Skin epidermis (tissue), 12 donors: ENCODE results near the gene DNAH14.
"Not testable (repeated sequence)": the region's sequence is repeated elsewhere in the genome, so short reads cannot be mapped to it uniquely, and the experiment has no call there.

ENCODE experiments used
- H3K27ac ChIP-seq, 21 experiments: fragments of 200-600 bp; sonication (generic) in 11 of 21; one replicate each; pipeline ENCODE4 v1.5.0; 2020; ENCODE audit warnings: mild to moderate bottlenecking in 3 of 21, inconsistent platforms in 2 of 21, moderate library complexity in 2 of 21
- H3K4me3 ChIP-seq, 7 experiments: fragments of 200-600 bp; sonication (generic) in 2 of 7; one replicate each; pipeline ENCODE4 v1.5.0; 2020; ENCODE audit warnings: inconsistent platforms in 2 of 7, mild to moderate bottlenecking in 2 of 7, moderate library complexity in 1 of 7

Gene DNAH14

DNA sequence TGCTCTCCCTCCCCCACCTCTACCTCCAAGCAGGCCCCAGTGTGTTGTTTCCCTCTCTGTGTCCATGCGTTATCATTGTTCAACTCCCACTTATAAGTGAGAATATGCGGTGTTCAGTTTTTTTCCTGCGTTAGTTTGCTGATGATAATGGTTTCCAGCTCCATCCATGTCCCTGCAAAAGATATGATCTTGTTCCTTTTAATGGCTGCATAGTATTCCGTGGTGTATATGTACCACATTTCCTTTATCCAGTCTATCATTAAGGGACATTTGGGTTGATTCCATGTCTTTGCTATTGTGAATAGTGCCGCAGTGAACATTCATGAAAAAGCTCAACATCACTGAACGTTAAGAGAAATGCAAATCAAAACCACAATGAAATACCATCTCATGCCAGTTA is 58.6 kb downstream of the DNAH14 start:
- no peak overlapping the region for H3K27ac ChIP-seq
- no peak overlapping the region for H3K4me3 ChIP-seq

DNA sequence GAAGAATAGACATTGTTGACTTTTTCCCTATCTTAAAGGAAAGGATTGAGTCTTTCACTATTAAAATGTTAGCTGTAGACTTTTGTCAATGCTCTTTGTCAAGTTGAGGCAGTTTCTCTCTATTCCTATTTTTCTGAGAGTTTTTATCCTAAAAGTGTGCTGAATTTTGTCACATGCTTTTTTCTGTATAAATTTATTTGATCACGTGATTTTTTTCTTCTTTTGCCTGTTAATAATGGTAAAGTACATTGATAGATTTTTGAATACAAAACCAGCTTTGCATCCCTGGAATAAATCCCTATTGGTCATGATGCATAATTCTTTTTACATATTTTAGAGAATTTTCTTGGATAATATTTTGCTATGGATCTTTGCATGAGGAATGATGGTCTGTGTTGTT is 60.1 kb downstream of the DNAH14 start:
- no peak overlapping the region for H3K27ac ChIP-seq

DNA sequence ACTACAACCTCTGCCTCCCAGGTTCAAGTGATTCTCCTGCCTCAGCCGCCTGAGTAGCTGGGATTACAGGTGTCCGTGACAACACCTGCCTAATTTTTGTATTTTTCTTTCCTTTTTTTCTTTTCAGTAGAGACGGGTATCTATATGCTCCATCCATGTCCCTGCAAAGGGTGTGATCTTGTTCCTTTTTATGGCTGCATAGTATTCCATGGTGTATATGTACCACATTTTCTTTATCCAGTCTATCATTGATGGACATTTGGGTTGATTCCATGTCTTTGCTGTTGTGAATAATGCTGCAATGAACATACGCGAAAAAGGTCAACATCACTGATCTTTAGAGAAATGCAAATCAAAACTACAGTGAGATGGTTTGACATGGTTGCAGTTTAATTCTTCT is 62.1 kb downstream of the DNAH14 start:
- H3K27ac ChIP-seq, result not testable (repeated sequence)

More for the DNA sequence above, 60.1 kb downstream of the DNAH14 start:
- no peak overlapping the region for H3K4me3 ChIP-seq

DNA sequence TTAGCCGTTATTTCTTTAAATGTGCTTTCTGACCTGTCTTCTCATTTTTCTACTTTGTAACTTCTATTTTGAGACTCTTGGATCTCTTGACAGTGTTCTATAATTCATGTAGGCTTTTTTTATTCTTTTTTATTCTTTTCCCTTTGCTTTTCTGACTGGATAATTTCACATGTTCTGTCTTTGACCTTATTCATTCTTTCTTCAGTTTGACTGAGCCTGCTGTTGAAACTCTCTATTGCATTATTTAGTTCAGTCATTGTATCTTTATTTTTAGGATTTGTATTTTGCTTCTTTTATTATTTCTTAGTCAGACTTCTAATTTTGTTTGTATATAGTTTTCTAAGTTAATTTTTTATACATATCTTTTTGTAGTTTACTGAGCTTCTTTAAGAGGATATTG is 66.1 kb downstream of the DNAH14 start:
- H3K4me3 ChIP-seq, result no peak overlapping the region

More for the DNA sequence above, 62.1 kb downstream of the DNAH14 start:
- not testable (repeated sequence) for H3K4me3 ChIP-seq

DNA sequence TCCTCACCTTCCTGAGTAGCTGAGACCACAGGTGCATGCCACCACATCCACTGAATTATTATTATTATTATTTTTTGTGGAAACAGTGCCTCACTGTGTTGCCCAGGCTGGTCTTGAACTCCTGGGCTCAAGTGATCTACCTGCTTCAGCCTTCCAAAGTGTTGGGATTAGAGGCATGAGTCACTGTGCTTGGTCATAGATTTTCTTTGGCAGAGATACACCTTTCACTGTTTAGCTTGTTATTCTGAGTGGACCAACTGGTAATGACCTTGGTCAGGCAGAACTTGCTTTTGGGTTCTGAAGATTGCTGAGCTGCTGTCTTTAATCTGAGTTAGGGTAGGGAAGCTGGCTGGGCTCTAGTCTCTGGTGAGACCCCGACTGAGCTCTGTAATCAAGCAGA is 66.8 kb downstream of the DNAH14 start:
- H3K4me3 ChIP-seq, result no peak overlapping the region
- H3K27ac ChIP-seq, result no peak overlapping the region

More for the DNA sequence above, 66.1 kb downstream of the DNAH14 start:
- no peak overlapping the region for H3K27ac ChIP-seq

DNA sequence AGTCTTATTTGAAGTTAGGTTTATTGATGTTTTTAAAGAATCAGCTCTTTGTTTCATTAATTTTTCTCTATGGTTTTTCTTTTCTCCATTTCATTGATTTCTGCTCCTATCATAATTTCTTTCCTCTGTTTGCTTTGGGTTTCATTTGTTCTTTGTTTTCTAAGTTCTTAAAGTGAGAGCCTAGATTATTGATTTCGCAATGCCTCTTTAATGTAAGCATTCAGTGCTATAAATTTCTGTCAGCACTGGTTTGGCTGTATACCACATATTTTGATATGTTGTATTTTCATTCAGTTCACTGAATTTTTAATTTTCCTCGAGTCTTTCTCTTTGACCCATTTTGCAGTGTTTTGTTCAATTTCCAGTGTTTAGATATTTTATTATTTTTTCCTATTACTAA is 68.7 kb downstream of the DNAH14 start:
- Histone ChIP-seq H3K4me3 (no peak overlapping the region), H3K27ac (no peak overlapping the region)

DNA sequence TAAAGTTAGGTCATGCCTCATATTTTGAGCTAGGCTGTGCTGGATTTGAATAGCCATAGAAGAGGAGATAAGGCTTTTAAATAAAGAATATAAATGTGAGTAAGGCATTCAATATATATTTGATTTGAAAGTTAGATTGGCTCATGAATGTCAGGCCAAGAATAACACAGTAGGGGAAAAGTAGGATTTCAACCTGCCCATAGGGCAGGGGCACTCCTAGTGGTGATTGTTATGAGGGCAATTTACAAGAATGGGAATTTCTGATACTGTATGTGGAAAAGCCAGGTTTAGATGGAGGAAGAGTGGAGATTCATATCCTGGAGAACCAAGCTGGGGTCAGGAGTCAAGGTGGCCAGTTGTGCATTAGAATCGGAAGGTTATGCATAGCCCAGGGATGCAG is 74.9 kb downstream of the DNAH14 start:
- H3K27ac ChIP-seq, result no peak overlapping the region
- no peak overlapping the region for H3K4me3 ChIP-seq

DNA sequence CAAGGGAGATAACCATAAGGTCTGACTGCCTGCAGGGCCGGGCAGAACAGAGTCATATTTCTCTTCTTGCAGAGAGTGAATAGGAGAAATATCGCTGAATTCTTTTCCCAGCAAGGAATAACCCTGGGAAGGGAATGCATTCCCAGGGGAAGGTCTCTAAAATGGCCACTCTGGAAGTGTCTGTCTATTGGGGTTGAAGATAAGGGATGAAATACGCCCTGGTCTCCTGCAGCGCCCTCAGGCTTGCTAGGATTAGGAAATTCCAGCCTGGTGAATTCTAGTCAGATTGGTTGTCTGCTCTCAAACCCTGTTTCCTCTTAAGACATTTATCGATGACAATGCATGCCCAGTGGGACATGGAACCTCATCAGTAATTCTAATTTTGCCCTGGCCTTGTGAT is 76.9 kb downstream of the DNAH14 start:
- H3K27ac ChIP-seq, H3K4me3 ChIP-seq: not testable (repeated sequence)

DNA sequence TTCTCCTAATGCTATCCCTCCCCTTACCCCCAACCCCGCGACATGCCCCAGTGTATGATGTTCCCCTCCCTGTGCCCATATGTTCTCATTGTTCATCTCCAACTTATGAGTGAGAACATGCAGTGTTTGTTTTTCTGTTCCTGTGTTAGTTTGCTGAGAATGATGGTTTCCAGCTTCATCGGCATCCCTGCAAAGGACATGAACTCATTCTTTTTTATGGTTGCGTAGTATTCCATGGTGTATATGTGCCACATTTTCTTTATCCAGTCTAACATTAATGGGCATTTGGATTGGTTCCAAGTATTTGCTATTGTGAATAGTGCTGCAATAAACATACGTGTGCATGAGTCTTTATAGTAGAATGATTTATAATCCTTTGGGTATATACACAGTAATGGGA is 78.6 kb downstream of the DNAH14 start:
- H3K27ac ChIP-seq, H3K4me3 ChIP-seq: not testable (repeated sequence)

DNA sequence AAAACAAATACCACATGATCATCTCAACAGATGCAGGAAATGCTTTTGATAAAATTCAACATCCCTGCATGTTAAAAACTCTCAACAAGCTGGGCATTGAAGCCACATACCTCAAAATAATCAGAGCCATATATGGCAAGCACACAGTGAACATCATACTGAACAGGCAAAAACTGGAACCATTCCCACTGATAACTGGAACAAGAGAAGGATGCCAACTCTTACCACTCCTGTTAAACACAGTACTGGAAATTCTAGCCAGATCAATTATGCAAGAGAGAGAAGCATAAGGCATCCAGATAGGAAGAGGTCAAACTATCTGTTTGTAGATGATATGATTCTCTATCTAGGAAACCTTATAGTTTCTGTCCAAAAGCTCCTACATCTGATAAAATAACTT is 91.6 kb downstream of the DNAH14 start:
- Histone ChIP-seq H3K27ac (no peak overlapping the region), H3K4me3 (no peak overlapping the region)

DNA sequence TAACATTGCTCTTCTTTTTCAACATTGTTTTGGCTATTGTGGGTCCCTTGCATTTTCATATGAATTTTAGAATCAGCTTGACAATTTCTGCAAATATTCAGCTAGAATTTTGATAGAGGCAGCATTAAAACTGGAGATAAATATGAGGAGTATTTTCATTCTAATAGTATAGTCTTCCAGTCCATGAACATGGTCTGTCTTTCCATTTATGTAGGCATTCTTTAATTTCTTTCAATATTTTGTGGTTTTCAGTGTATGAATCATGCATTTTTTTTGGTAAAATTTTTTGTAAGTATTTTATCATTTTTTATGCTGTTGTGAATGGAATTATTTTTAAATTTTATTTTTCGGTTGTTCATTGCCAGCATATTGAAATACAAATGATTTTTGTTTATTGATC is 97.2 kb downstream of the DNAH14 start:
- Histone ChIP-seq H3K4me3 (no peak overlapping the region), H3K27ac (no peak overlapping the region)

DNA sequence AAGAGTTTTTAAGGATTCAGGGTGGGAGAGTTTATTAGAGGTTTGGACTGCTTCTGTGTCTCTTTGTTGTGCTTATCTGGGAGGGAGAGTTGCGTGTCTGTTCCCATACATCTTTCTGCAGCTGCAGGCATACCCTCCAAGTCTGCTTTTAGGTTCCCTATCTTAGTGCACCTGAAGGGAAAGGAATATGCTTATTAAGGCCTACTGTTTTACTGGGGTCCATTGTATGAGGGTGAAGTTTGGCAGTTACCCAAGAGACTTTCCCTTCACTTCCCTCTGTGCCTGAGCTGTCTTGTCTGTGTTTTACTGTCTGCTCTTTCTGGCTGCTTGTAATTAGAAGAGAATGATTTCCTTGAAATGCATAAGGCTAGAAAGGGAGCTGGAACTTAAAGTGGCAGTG is 107.0 kb downstream of the DNAH14 start:
- not testable (repeated sequence) for H3K27ac ChIP-seq

DNA sequence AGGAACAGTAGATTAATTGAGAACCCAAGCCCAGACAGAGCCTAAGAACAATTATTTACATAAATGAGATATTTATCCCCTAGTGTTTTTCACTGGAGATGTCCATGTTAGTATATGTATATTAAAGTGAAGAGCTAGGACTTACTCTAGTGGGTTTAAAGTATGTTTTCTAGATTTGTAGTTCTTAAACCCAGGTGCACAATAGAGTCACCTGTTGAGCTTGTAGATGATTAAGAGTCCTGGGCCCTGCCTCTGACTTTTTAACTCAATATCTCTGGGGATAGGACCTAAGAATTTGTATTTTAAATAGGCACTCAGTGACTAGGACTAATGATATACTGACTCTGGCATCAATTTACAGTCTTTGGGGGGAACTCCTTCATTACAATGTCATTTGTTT is 112.8 kb downstream of the DNAH14 start:
- no peak overlapping the region for H3K4me3 ChIP-seq
- H3K27ac ChIP-seq, result no peak overlapping the region

More for the DNA sequence above, 107.0 kb downstream of the DNAH14 start:
- not testable (repeated sequence) for H3K4me3 ChIP-seq

DNA sequence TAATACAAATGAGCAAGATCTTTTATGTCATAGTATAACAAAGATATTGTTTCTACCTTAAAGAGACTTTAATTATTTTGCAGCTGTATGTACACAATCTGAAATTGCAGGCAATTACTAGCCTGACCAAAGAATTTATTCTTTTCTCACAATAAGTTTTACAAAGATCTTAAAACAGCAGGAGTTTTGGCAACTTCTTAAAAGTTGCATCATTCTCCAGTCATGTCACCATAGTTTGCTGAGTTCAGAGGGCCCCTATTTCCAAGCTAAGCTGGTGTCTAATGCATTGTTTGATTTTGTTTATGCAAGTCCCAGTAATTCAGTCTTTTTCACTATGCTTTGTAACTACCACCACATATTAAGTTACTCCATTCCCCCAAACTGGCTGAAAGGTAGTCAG is 114.8 kb downstream of the DNAH14 start:
- no peak overlapping the region for H3K4me3 ChIP-seq
- no peak overlapping the region for H3K27ac ChIP-seq

DNA sequence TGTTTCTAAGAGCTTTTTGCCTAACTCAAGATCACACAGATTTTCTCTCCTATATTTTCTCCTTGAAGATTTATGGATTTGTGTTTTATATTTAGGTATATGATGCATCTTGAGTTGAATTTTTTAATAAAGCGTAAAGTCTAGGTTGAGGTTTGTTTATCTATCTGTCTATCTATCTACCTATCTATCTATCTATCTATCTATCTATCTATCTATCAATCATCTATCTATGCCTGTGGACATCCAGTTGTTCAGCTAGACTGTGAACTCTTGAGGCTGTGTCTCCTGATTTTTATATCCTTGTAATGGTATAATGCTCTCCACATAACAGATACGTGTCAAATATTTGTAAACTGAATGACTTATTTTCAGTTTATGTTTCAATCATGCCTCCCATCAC is 120.1 kb downstream of the DNAH14 start:
- Histone ChIP-seq H3K27ac (no peak overlapping the region), H3K4me3 (no peak overlapping the region)

DNA sequence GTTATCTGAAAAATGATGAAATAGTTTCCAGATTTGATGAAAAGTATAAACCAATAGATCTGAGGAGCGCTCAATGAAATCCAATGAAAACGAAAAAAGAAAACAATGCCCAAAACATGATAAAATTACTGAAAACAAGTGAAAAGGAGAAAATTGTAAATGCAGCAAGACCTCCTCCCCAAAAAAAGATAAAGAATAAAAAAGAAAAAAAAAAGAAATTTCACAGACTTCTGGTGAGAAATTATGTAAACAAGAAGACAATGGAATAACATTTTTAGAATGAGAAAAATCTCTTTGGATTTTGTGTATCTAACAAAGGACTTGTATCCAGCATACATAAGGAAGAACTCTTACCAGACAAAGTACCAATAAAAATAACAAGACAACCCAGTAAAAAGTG is 134.2 kb downstream of the DNAH14 start:
- Histone ChIP-seq H3K4me3 (no peak overlapping the region), H3K27ac (no peak overlapping the region)

DNA sequence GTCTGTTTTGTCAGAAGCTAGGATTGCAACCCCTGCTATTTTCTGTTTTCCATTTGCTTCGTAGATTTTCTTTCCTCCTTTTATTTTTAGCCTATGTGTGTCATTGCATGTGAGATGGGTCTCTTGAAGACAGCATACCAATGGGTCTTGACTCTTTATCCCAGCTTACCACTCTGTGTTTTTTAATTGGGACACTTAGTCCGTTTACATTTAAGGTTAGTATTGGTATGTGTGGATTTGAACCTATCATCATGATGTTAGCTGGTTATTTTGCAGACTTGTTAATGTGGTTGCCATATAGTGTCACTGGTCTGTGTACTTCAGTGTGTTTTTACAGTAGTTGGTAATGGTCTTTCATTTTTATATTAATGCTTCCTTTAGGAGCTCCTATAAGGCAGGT is 141.5 kb downstream of the DNAH14 start:
- Histone ChIP-seq H3K27ac (no peak overlapping the region), H3K4me3 (no peak overlapping the region)

DNA sequence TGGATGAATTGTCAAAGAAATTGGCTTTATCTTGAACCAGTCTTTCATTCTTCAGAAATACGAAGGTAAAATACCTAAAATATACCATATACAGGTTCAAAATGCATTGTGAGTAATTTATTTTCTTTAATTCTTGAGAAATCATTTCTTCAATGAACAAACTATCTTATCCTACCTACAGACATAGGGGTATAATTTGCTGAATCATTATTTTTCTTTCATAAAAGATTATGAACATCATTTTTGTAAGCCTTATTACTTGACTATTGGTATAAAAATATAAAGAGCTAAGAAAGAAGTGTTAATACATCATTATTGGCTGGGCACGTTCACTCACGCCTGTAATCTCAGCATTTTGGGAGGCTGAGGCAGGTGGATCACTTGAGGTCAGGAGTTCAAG is 167.7 kb downstream of the DNAH14 start:
- no peak overlapping the region for H3K27ac ChIP-seq
- no peak overlapping the region for H3K4me3 ChIP-seq

DNA sequence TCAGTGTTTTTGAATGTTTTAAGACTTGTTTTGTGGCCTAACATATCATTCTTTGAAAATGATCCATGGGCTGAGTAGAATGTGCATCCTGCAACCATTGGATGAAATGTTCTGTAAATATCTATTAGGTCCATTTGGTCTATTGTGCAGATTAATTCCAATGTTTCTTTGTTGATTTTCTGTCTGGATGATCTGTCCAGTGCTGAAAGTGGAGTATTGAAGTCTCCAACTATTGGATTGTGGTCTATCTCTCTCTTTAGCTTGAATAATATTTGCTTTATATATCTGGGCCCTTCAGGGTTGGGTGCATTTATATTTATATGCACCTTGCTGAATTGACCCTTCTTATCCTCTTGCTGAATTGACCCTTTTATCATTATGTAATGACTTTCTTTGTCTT is 181.5 kb downstream of the DNAH14 start:
- Histone ChIP-seq H3K27ac (no peak overlapping the region), H3K4me3 (no peak overlapping the region)

DNA sequence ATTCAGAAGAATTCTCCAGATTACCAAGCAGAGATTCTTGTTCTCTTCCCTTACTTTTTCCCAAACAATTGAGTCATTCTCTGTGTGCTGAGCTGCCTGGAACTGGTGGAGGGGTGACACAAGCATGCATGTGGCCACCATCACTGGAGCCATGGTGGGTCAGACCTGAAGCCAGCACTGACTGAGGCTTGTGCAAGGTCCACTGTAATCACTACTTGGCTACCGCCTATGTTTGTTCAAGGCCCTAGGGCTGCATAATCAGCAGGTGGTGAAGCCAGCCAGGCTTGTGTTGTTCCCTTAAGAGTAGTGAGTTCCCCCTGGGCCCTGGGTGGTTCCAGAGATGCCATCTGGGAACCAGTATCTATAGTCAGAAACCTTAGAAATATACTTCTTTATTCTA is 183.8 kb downstream of the DNAH14 start:
- Histone ChIP-seq H3K27ac (peak overlapping the region in 1 of 21 experiments; percentile 62), H3K4me3 (no peak overlapping the region)

DNA sequence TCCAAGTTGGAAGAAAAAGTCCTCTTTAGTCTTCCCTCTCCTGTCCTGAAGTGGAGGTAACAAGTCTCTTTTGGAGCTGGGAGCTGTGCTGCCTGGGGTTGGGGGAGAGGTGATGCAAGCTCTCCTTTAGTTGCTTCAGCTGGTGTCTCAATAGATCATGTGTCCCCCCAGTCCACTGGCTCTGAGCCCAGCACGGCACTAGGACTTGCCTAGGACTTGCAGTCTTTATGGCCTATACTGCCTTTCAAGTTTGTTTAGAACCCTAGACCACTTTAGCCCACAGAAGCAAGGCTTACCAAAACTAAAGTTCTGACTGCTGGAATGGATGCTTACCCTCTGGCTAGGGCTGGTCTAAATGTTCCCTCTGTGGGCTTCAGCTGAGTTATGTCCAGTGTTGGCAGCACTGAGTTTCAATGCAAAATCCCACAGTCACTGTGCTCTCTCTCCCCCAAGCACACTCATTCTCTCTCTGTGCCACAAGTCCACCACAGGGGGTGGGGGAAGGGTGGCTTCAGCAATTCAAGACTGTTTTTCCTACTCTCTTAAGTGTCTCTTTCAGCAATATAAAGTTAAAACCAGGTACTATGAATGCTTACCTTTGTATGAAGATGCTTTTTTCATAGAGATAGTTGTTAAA is 185.0 kb downstream of the DNAH14 start:
- Histone ChIP-seq H3K27ac (peak overlapping the region in 2 of 21 experiments; percentile 35 to 62), H3K4me3 (no peak overlapping the region)

DNA sequence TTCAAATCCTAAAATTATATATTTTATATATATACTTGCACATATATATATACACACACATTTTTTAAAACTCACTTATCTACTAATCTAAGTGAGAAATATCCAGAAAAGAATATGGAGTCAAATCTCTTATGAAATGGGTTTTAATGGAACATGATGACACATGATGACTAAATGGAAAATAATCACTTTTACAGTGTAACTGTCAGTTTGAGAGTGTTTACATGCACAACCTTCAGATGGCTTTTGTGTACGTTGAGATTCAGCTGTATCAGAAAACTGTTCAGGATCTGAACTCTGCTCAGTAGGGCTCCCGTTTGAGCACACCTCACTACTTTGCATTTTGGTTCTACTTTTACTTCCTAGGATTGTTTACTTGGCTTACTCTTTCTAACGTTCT is 189.8 kb downstream of the DNAH14 start:
- Histone ChIP-seq H3K27ac (no peak overlapping the region), H3K4me3 (no peak overlapping the region)
